H1 (cell line): ENCODE data around the gene ECPAS. TPM values are rescaled to one million over a fixed set of nuclear protein-coding genes. Genes with fewer than 3 reads are reported as not detected.

Experiments used
- BCL11A ChIP-seq, 2 experiments: IDR thresholded peaks; one replicate each; pipeline ENCODE4 v1.6.1; 2011; ENCODE audit warnings: low read depth in 2 of 2, low read length in 2 of 2, mild to moderate bottlenecking in 2 of 2
- GTF2F1 ChIP-seq: IDR thresholded peaks from 2 replicates; pipeline ENCODE4 v1.6.1; 2012; ENCODE audit warnings: low read depth, low read length, improper control_type of control experiment, borderline replicate concordance
- HDAC6 ChIP-seq: IDR thresholded peaks from one replicate; pipeline ENCODE4 v1.7.1; 2012; ENCODE audit warnings: low read depth, mild to moderate bottlenecking, inconsistent platforms, low read length, moderate library complexity
- JUND ChIP-seq: IDR thresholded peaks from 2 replicates; pipeline ENCODE4 v1.6.1; 2011; ENCODE audit warnings: mild to moderate bottlenecking, improper control_type of control experiment, low read length
- MAFK ChIP-seq: IDR thresholded peaks from 2 replicates; pipeline ENCODE4 v1.6.1; 2012; ENCODE audit warnings: low read depth, mild to moderate bottlenecking, improper control_type of control experiment, low read length
- NANOG ChIP-seq: IDR thresholded peaks from 2 replicates; pipeline ENCODE4 v1.6.1; 2011; ENCODE audit warnings: low read length, low read depth, mild to moderate bottlenecking, inconsistent platforms; ENCODE audit not compliant: insufficient read depth, poor library complexity, severe bottlenecking
- RBBP5 ChIP-seq: IDR thresholded peaks from 2 replicates; pipeline ENCODE4 v1.7.1; 2012; ENCODE audit warnings: low read depth, mild to moderate bottlenecking, inconsistent platforms, low read length, moderate library complexity, borderline replicate concordance
- RFX5 ChIP-seq: IDR thresholded peaks from 2 replicates; pipeline ENCODE4 v1.6.1; 2011; ENCODE audit warnings: low read depth, low read length, improper control_type of control experiment, borderline replicate concordance
- SP4 ChIP-seq: IDR thresholded peaks from 2 replicates; pipeline ENCODE4 v1.6.1; 2012; ENCODE audit warnings: low read length, inconsistent platforms
- polyA plus RNA-seq, 7 experiments: library from polyadenylated mRNA; depleted of rRNA in 3 of 7; stranded (reverse) in 5 of 7; unstranded in 2 of 7; fragments of >200 nt in 5 of 7; fragments of 200-250 nt in 2 of 7; gene quantifications; 1 replicate in 5 of 7; 2 replicates in 1 of 7; 4 replicates in 1 of 7; pipeline versions ENCODE4 v1.2.1 to v1.2.3, GENCODE V29; 2011 to 2013; ENCODE audit warnings: missing spikeins in 2 of 7, mixed read lengths in 2 of 7
- total RNA-seq: library from RNA; stranded (reverse); fragmentation: NEBNext Ultra II Directional; extraction: Animal tissue kit (Norgen Biotek cat#: 25700); gene quantifications from 2 replicates; pipeline ENCODE4 v1.2.1, GENCODE V29; 2021
- TF ChIP-seq, protein P1 (sequence below): fragments of 300-600 bp; sonication (generic); IDR thresholded peaks from 2 replicates; pipeline ENCODE4 v1.7.1; 2012; ENCODE audit warnings: low read length, moderate library complexity, mild to moderate bottlenecking, inconsistent platforms; ENCODE audit not compliant: insufficient replicate concordance
- TF ChIP-seq, protein P2 (sequence below): IDR thresholded peaks from 2 replicates; pipeline ENCODE4 v1.6.1; 2011; ENCODE audit warnings: low read length, improper control_type of control experiment

Gene ECPAS
- total and polyA plus RNA-seq, 2 of the 8 experiments (the other 6 are each of a cell fraction or from before 2014, with no cell fraction given), result 20.9 to 131 TPM

DNA sequence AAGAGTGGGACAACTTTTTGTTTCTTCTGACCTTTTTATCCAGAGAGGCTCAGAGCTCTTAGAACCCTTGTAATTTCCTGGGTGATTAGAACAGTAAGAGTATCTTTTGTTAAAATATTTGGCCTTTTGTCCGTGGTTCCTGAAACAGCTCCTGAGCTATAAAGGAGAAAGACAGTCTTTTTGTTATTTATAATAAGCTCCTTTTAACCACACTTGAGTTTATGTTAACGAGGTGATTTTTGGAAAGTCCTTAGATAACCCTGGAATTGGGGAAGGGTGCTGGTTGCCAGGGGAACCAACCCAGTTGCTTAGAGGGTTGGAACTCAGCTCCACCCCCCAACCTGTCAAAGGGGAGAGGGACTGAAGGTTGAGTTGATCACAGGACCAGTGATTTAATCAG lies 45.6 kb upstream of the ECPAS start (continued):
- TF ChIP-seq, protein P1, sequence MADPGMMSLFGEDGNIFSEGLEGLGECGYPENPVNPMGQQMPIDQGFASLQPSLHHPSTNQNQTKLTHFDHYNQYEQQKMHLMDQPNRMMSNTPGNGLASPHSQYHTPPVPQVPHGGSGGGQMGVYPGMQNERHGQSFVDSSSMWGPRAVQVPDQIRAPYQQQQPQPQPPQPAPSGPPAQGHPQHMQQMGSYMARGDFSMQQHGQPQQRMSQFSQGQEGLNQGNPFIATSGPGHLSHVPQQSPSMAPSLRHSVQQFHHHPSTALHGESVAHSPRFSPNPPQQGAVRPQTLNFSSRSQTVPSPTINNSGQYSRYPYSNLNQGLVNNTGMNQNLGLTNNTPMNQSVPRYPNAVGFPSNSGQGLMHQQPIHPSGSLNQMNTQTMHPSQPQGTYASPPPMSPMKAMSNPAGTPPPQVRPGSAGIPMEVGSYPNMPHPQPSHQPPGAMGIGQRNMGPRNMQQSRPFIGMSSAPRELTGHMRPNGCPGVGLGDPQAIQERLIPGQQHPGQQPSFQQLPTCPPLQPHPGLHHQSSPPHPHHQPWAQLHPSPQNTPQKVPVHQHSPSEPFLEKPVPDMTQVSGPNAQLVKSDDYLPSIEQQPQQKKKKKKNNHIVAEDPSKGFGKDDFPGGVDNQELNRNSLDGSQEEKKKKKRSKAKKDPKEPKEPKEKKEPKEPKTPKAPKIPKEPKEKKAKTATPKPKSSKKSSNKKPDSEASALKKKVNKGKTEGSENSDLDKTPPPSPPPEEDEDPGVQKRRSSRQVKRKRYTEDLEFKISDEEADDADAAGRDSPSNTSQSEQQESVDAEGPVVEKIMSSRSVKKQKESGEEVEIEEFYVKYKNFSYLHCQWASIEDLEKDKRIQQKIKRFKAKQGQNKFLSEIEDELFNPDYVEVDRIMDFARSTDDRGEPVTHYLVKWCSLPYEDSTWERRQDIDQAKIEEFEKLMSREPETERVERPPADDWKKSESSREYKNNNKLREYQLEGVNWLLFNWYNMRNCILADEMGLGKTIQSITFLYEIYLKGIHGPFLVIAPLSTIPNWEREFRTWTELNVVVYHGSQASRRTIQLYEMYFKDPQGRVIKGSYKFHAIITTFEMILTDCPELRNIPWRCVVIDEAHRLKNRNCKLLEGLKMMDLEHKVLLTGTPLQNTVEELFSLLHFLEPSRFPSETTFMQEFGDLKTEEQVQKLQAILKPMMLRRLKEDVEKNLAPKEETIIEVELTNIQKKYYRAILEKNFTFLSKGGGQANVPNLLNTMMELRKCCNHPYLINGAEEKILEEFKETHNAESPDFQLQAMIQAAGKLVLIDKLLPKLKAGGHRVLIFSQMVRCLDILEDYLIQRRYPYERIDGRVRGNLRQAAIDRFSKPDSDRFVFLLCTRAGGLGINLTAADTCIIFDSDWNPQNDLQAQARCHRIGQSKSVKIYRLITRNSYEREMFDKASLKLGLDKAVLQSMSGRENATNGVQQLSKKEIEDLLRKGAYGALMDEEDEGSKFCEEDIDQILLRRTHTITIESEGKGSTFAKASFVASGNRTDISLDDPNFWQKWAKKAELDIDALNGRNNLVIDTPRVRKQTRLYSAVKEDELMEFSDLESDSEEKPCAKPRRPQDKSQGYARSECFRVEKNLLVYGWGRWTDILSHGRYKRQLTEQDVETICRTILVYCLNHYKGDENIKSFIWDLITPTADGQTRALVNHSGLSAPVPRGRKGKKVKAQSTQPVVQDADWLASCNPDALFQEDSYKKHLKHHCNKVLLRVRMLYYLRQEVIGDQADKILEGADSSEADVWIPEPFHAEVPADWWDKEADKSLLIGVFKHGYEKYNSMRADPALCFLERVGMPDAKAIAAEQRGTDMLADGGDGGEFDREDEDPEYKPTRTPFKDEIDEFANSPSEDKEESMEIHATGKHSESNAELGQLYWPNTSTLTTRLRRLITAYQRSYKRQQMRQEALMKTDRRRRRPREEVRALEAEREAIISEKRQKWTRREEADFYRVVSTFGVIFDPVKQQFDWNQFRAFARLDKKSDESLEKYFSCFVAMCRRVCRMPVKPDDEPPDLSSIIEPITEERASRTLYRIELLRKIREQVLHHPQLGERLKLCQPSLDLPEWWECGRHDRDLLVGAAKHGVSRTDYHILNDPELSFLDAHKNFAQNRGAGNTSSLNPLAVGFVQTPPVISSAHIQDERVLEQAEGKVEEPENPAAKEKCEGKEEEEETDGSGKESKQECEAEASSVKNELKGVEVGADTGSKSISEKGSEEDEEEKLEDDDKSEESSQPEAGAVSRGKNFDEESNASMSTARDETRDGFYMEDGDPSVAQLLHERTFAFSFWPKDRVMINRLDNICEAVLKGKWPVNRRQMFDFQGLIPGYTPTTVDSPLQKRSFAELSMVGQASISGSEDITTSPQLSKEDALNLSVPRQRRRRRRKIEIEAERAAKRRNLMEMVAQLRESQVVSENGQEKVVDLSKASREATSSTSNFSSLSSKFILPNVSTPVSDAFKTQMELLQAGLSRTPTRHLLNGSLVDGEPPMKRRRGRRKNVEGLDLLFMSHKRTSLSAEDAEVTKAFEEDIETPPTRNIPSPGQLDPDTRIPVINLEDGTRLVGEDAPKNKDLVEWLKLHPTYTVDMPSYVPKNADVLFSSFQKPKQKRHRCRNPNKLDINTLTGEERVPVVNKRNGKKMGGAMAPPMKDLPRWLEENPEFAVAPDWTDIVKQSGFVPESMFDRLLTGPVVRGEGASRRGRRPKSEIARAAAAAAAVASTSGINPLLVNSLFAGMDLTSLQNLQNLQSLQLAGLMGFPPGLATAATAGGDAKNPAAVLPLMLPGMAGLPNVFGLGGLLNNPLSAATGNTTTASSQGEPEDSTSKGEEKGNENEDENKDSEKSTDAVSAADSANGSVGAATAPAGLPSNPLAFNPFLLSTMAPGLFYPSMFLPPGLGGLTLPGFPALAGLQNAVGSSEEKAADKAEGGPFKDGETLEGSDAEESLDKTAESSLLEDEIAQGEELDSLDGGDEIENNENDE, result peak; percentile 93
- TF ChIP-seq RBBP5, result no peak
- TF ChIP-seq RFX5, result no peak
- no peak for TF ChIP-seq SP4
- TF ChIP-seq GTF2F1, result no peak
- TF ChIP-seq MAFK, result no peak
- no peak for TF ChIP-seq BCL11A (IDR thresholded peaks at IDR 0.05; ENCODE audit: low read depth in 2 of 2, low read length in 2 of 2)
- peak; percentile 90 for TF ChIP-seq NANOG
- TF ChIP-seq HDAC6, result no peak
- TF ChIP-seq, protein P2, sequence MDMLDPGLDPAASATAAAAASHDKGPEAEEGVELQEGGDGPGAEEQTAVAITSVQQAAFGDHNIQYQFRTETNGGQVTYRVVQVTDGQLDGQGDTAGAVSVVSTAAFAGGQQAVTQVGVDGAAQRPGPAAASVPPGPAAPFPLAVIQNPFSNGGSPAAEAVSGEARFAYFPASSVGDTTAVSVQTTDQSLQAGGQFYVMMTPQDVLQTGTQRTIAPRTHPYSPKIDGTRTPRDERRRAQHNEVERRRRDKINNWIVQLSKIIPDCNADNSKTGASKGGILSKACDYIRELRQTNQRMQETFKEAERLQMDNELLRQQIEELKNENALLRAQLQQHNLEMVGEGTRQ, result no peak
- TF ChIP-seq JUND, result no peak
